HG03066 (cell line): Measurements from ENCODE around the gene TRABD2B.

Experiments used
- ATAC-seq: cut with Tn5 transposase; IDR thresholded peaks from one replicate; pipeline ENCODE4 v1.9.1; 2021; ENCODE audit warnings: low read depth; ENCODE audit not compliant: unreplicated experiment

TRABD2B gene

GRCh38 chr1:47886141-47886540, 111.0 kb downstream of the TRABD2B start:
- no peak for ATAC-seq

- no peak for ATAC-seq
These were observed 111.9 kb downstream of the TRABD2B start for GRCh38 chr1:47885062-47885830.

GRCh38 chr1:47883963-47884362, 113.2 kb downstream of the TRABD2B start:
- ATAC-seq = no peak

- ATAC-seq = no peak
These were observed 115.4 kb downstream of the TRABD2B start for GRCh38 chr1:47881505-47882442.

- no peak for ATAC-seq
These were observed 120.6 kb downstream of the TRABD2B start for GRCh38 chr1:47876587-47876963.

GRCh38 chr1:47875831-47876586, 121.2 kb downstream of the TRABD2B start:
- ATAC-seq = no peak

- no peak for ATAC-seq
These were observed 122.1 kb downstream of the TRABD2B start for GRCh38 chr1:47875036-47875435.

- ATAC-seq = no peak
These were observed 123.8 kb downstream of the TRABD2B start for GRCh38 chr1:47873337-47873736.

- ATAC-seq = no peak
These were observed 124.3 kb downstream of the TRABD2B start for GRCh38 chr1:47872886-47873285.

- no peak for ATAC-seq
These were observed 125.3 kb downstream of the TRABD2B start for GRCh38 chr1:47871799-47872353.

- no peak for ATAC-seq
These were observed 126.1 kb downstream of the TRABD2B start for GRCh38 chr1:47870946-47871676.

GRCh38 chr1:47870480-47870879, 126.7 kb downstream of the TRABD2B start:
- no peak for ATAC-seq

- ATAC-seq = no peak
These were observed 128.9 kb downstream of the TRABD2B start for GRCh38 chr1:47868348-47868676.

GRCh38 chr1:47867438-47868347, 129.5 kb downstream of the TRABD2B start:
- no peak for ATAC-seq

- no peak for ATAC-seq
These were observed 130.4 kb downstream of the TRABD2B start for GRCh38 chr1:47866601-47867437.

- no peak for ATAC-seq
These were observed 131.2 kb downstream of the TRABD2B start for GRCh38 chr1:47865881-47866535.

GRCh38 chr1:47859092-47859743, 138.0 kb downstream of the TRABD2B start:
- ATAC-seq = no peak
